HUES6 (cell line): Measurements from ENCODE around the gene ROBO1.

Experiments
- H3K27ac ChIP-seq: 2 replicates; pipeline ENCODE4 v1.7.0; 2013; ENCODE audit warnings: low read depth, mild to moderate bottlenecking, low read length, inconsistent platforms
- H3K27me3 ChIP-seq: 2 replicates; pipeline ENCODE4 v1.6.1; 2013; ENCODE audit warnings: low read length; ENCODE audit not compliant: control insufficient read depth, insufficient read depth
- H3K36me3 ChIP-seq: 2 replicates; pipeline ENCODE4 v1.6.1; 2013; ENCODE audit warnings: low read length; ENCODE audit not compliant: control insufficient read depth, insufficient read depth
- H3K4me1 ChIP-seq: 2 replicates; pipeline ENCODE4 v1.6.1; 2013; ENCODE audit warnings: low read length; ENCODE audit not compliant: control insufficient read depth, insufficient read depth
- H3K4me3 ChIP-seq: 2 replicates; pipeline ENCODE4 v1.5.1; 2013; ENCODE audit warnings: low read depth, low read length
- H3K9ac ChIP-seq: one replicate; pipeline ENCODE4 v1.6.1; 2013; ENCODE audit warnings: mild to moderate bottlenecking, low read length
- H3K9me3 ChIP-seq: 2 replicates; pipeline ENCODE4 v1.6.1; 2013; ENCODE audit warnings: low read depth, low read length; ENCODE audit not compliant: control insufficient read depth, insufficient read depth

Gene ROBO1

GRCh38 chr3:79560698-79561097 is 207.1 kb downstream of the ROBO1 start:
- no peaks in the 10 kb centered on the region for H3K9me3 ChIP-seq

GRCh38 chr3:79558943-79559342 is 208.9 kb downstream of the ROBO1 start:
- Histone ChIP-seq H3K36me3 (no peaks in the 10 kb centered on the region), H3K27me3 (no peaks in the 10 kb centered on the region), H3K27ac (no peak overlapping the region), H3K4me1 (no peaks in the 10 kb centered on the region), H3K4me3 (no peak overlapping the region), H3K9me3 (no peaks in the 10 kb centered on the region), H3K9ac (no peak overlapping the region)

More at GRCh38 chr3:79560698-79561097, 207.1 kb downstream of the ROBO1 start:
- Histone ChIP-seq H3K4me3 (no peak overlapping the region), H3K36me3 (no peaks in the 10 kb centered on the region), H3K9ac (no peak overlapping the region), H3K27ac (no peak overlapping the region), H3K27me3 (no peaks in the 10 kb centered on the region), H3K4me1 (no peaks in the 10 kb centered on the region)

GRCh38 chr3:79555655-79556054 is 212.1 kb downstream of the ROBO1 start:
- H3K4me3 ChIP-seq = no peak overlapping the region

GRCh38 chr3:79551997-79552396 is 215.8 kb downstream of the ROBO1 start:
- H3K27ac ChIP-seq = no peak overlapping the region
- no peak overlapping the region for H3K4me3 ChIP-seq
- no peaks in the 10 kb centered on the region for H3K27me3 ChIP-seq
- H3K9ac ChIP-seq = no peak overlapping the region
- no peaks in the 10 kb centered on the region for H3K36me3 ChIP-seq
- no peaks in the 10 kb centered on the region for H3K4me1 ChIP-seq
- no peaks in the 10 kb centered on the region for H3K9me3 ChIP-seq

More at GRCh38 chr3:79555655-79556054, 212.1 kb downstream of the ROBO1 start:
- Histone ChIP-seq H3K27ac (no peak overlapping the region), H3K4me1 (no peaks in the 10 kb centered on the region), H3K9me3 (no peaks in the 10 kb centered on the region), H3K27me3 (no peaks in the 10 kb centered on the region), H3K9ac (no peak overlapping the region), H3K36me3 (no peaks in the 10 kb centered on the region)

- no peaks in the 10 kb centered on the region for H3K4me1 ChIP-seq
- H3K4me3 ChIP-seq = no peak overlapping the region
- H3K27me3 ChIP-seq = no peaks in the 10 kb centered on the region
- no peak overlapping the region for H3K27ac ChIP-seq
- H3K9me3 ChIP-seq = no peaks in the 10 kb centered on the region
- H3K9ac ChIP-seq = no peak overlapping the region
- no peaks in the 10 kb centered on the region for H3K36me3 ChIP-seq
These were observed 216.4 kb downstream of the ROBO1 start for GRCh38 chr3:79551321-79551892.

GRCh38 chr3:79543218-79543982 is 224.4 kb downstream of the ROBO1 start:
- H3K27me3 ChIP-seq = no peaks in the 10 kb centered on the region
- no peak overlapping the region for H3K9ac ChIP-seq
- no peaks in the 10 kb centered on the region for H3K4me1 ChIP-seq
- no peaks in the 10 kb centered on the region for H3K9me3 ChIP-seq
- no peak overlapping the region for H3K27ac ChIP-seq
- H3K36me3 ChIP-seq = no peaks in the 10 kb centered on the region
- no peak overlapping the region for H3K4me3 ChIP-seq

- Histone ChIP-seq H3K9ac (no peak overlapping the region), H3K27me3 (no peaks in the 10 kb centered on the region)
These were observed 233.1 kb downstream of the ROBO1 start for GRCh38 chr3:79534727-79535126.

GRCh38 chr3:79531566-79532295 is 236.1 kb downstream of the ROBO1 start:
- Histone ChIP-seq H3K9ac (no peak overlapping the region), H3K4me1 (no peaks in the 10 kb centered on the region; the same call in 1 of the 2 replicates), H3K9me3 (no peaks in the 10 kb centered on the region), H3K27ac (no peak overlapping the region), H3K4me3 (no peak overlapping the region), H3K36me3 (no peaks in the 10 kb centered on the region), H3K27me3 (no peaks in the 10 kb centered on the region)

More at GRCh38 chr3:79534727-79535126, 233.1 kb downstream of the ROBO1 start:
- no peaks in the 10 kb centered on the region for H3K9me3 ChIP-seq
- H3K36me3 ChIP-seq = no peaks in the 10 kb centered on the region
- H3K4me1 ChIP-seq = no peaks in the 10 kb centered on the region; the same call in 1 of the 2 replicates
- no peak overlapping the region for H3K27ac ChIP-seq
- no peak overlapping the region for H3K4me3 ChIP-seq

GRCh38 chr3:79521221-79521848 is 246.5 kb downstream of the ROBO1 start:
- Histone ChIP-seq H3K36me3 (no peaks in the 10 kb centered on the region), H3K9me3 (no peaks in the 10 kb centered on the region), H3K27ac (no peak overlapping the region), H3K4me1 (no peaks in the 10 kb centered on the region; the same call in 1 of the 2 replicates), H3K4me3 (no peak overlapping the region), H3K27me3 (no peaks in the 10 kb centered on the region), H3K9ac (no peak overlapping the region)

- Histone ChIP-seq H3K9me3 (no peaks in the 10 kb centered on the region), H3K36me3 (no peaks in the 10 kb centered on the region), H3K27me3 (no peaks in the 10 kb centered on the region), H3K9ac (no peak overlapping the region), H3K4me1 (no peaks in the 10 kb centered on the region; the same call in 1 of the 2 replicates), H3K27ac (no peak overlapping the region), H3K4me3 (no peak overlapping the region)
These were observed 249.9 kb downstream of the ROBO1 start for GRCh38 chr3:79517766-79518413.
